ENCODE measurements around the gene LRCH1.

Gene LRCH1

GRCh38 chr13:46698910-46699460 is 146.0 kb downstream of the LRCH1 start:
- Mint-ChIP-seq H3K27ac (no peak overlapping the region), H3K4me3 (no peak overlapping the region), H3K9me3 (no peaks in the 10 kb centered on the region), H3K27me3 (no peaks in the 10 kb centered on the region), H3K4me1 (ENCODE audit: low read depth) (no peaks in the 10 kb centered on the region), H3K36me3 (ENCODE audit: low read depth) (peaks cover 87% of the 10 kb centered on the region)
- DNase-seq = no peak

GRCh38 chr13:46712524-46712923 is 159.6 kb downstream of the LRCH1 start:
- no peak for DNase-seq
- H3K27me3 Mint-ChIP-seq = no peaks in the 10 kb centered on the region
- H3K36me3 Mint-ChIP-seq (ENCODE audit: low read depth) = peaks cover 74% of the 10 kb centered on the region
- no peak overlapping the region for H3K27ac Mint-ChIP-seq
- H3K9me3 Mint-ChIP-seq = no peaks in the 10 kb centered on the region
- H3K4me3 Mint-ChIP-seq = no peak overlapping the region
- H3K4me1 Mint-ChIP-seq (ENCODE audit: low read depth) = no peaks in the 10 kb centered on the region

GRCh38 chr13:46715363-46715762 is 162.4 kb downstream of the LRCH1 start:
- Mint-ChIP-seq H3K9me3 (no peaks in the 10 kb centered on the region), H3K4me1 (ENCODE audit: low read depth) (no peaks in the 10 kb centered on the region), H3K27ac (no peak overlapping the region), H3K4me3 (no peak overlapping the region), H3K36me3 (ENCODE audit: low read depth) (peaks cover 49% of the 10 kb centered on the region), H3K27me3 (no peaks in the 10 kb centered on the region)
- DNase-seq = no peak

GRCh38 chr13:46716821-46717220 is 163.9 kb downstream of the LRCH1 start:
- peaks cover 35% of the 10 kb centered on the region for H3K36me3 Mint-ChIP-seq (ENCODE audit: low read depth)
- H3K27me3 Mint-ChIP-seq = no peaks in the 10 kb centered on the region
- H3K27ac Mint-ChIP-seq = no peak overlapping the region
- no peak for DNase-seq
- H3K9me3 Mint-ChIP-seq = no peaks in the 10 kb centered on the region
- no peak overlapping the region for H3K4me3 Mint-ChIP-seq
- H3K4me1 Mint-ChIP-seq (ENCODE audit: low read depth) = no peaks in the 10 kb centered on the region

GRCh38 chr13:46717275-46717674 is 164.3 kb downstream of the LRCH1 start:
- peaks cover 35% of the 10 kb centered on the region for H3K36me3 Mint-ChIP-seq (ENCODE audit: low read depth)
- DNase-seq = no peak
- H3K9me3 Mint-ChIP-seq = no peaks in the 10 kb centered on the region
- no peak overlapping the region for H3K4me3 Mint-ChIP-seq
- H3K4me1 Mint-ChIP-seq (ENCODE audit: low read depth) = no peaks in the 10 kb centered on the region
- H3K27me3 Mint-ChIP-seq = no peaks in the 10 kb centered on the region
- H3K27ac Mint-ChIP-seq = no peak overlapping the region

- H3K9me3 Mint-ChIP-seq = no peaks in the 10 kb centered on the region
- H3K4me1 Mint-ChIP-seq (ENCODE audit: low read depth) = no peaks in the 10 kb centered on the region
- H3K4me3 Mint-ChIP-seq = no peak overlapping the region
- no peak overlapping the region for H3K27ac Mint-ChIP-seq
- peaks cover 34% of the 10 kb centered on the region for H3K36me3 Mint-ChIP-seq (ENCODE audit: low read depth)
- no peak for DNase-seq
- no peaks in the 10 kb centered on the region for H3K27me3 Mint-ChIP-seq
These were observed 164.9 kb downstream of the LRCH1 start for GRCh38 chr13:46717856-46718255.

GRCh38 chr13:46720189-46720588 is 167.2 kb downstream of the LRCH1 start:
- H3K4me1 Mint-ChIP-seq (ENCODE audit: low read depth) = no peaks in the 10 kb centered on the region
- no peak overlapping the region for H3K27ac Mint-ChIP-seq
- H3K4me3 Mint-ChIP-seq = no peak overlapping the region
- no peaks in the 10 kb centered on the region for H3K27me3 Mint-ChIP-seq
- peaks cover 41% of the 10 kb centered on the region for H3K36me3 Mint-ChIP-seq (ENCODE audit: low read depth)
- H3K9me3 Mint-ChIP-seq = no peaks in the 10 kb centered on the region
- no peak for DNase-seq

- DNase-seq = peak; percentile 42
- H3K9me3 Mint-ChIP-seq = no peaks in the 10 kb centered on the region
- peaks cover 47% of the 10 kb centered on the region for H3K36me3 Mint-ChIP-seq (ENCODE audit: low read depth)
- no peak overlapping the region for H3K27ac Mint-ChIP-seq
- no peak overlapping the region for H3K4me3 Mint-ChIP-seq
- no peaks in the 10 kb centered on the region for H3K27me3 Mint-ChIP-seq
- peaks cover under 1% of the 10 kb centered on the region for H3K4me1 Mint-ChIP-seq (ENCODE audit: low read depth)
These were observed 168.1 kb downstream of the LRCH1 start for GRCh38 chr13:46721054-46721453.

GRCh38 chr13:46726347-46726746 is 173.4 kb downstream of the LRCH1 start:
- Mint-ChIP-seq H3K36me3 (ENCODE audit: low read depth) (peaks cover 86% of the 10 kb centered on the region), H3K9me3 (no peaks in the 10 kb centered on the region), H3K27me3 (no peaks in the 10 kb centered on the region), H3K27ac (no peak overlapping the region), H3K4me1 (ENCODE audit: low read depth) (peaks cover 4% of the 10 kb centered on the region), H3K4me3 (no peak overlapping the region)
- DNase-seq = no peak

GRCh38 chr13:46728777-46729176 is 175.8 kb downstream of the LRCH1 start:
- Mint-ChIP-seq H3K27me3 (no peaks in the 10 kb centered on the region), H3K9me3 (no peaks in the 10 kb centered on the region), H3K4me1 (ENCODE audit: low read depth) (peaks cover 4% of the 10 kb centered on the region), H3K4me3 (no peak overlapping the region), H3K36me3 (ENCODE audit: low read depth) (peaks cover 87% of the 10 kb centered on the region), H3K27ac (no peak overlapping the region)
- no peak for DNase-seq

GRCh38 chr13:46731535-46731934 is 178.6 kb downstream of the LRCH1 start:
- DNase-seq = no peak
- peaks cover 2% of the 10 kb centered on the region for H3K4me1 Mint-ChIP-seq (ENCODE audit: low read depth)
- no peak overlapping the region for H3K4me3 Mint-ChIP-seq
- no peak overlapping the region for H3K27ac Mint-ChIP-seq
- H3K27me3 Mint-ChIP-seq = no peaks in the 10 kb centered on the region
- no peaks in the 10 kb centered on the region for H3K9me3 Mint-ChIP-seq
- peaks cover 82% of the 10 kb centered on the region for H3K36me3 Mint-ChIP-seq (ENCODE audit: low read depth)

- H3K27ac Mint-ChIP-seq = no peak overlapping the region
- H3K36me3 Mint-ChIP-seq (ENCODE audit: low read depth) = peaks cover 70% of the 10 kb centered on the region
- H3K4me1 Mint-ChIP-seq (ENCODE audit: low read depth) = no peaks in the 10 kb centered on the region
- H3K27me3 Mint-ChIP-seq = no peaks in the 10 kb centered on the region
- DNase-seq = no peak
- no peak overlapping the region for H3K4me3 Mint-ChIP-seq
- no peaks in the 10 kb centered on the region for H3K9me3 Mint-ChIP-seq
These were observed 182.5 kb downstream of the LRCH1 start for GRCh38 chr13:46735425-46735824.

- peaks cover 69% of the 10 kb centered on the region for H3K36me3 Mint-ChIP-seq (ENCODE audit: low read depth)
- no peak overlapping the region for H3K4me3 Mint-ChIP-seq
- no peaks in the 10 kb centered on the region for H3K4me1 Mint-ChIP-seq (ENCODE audit: low read depth)
- DNase-seq = no peak
- no peaks in the 10 kb centered on the region for H3K27me3 Mint-ChIP-seq
- no peak overlapping the region for H3K27ac Mint-ChIP-seq
- no peaks in the 10 kb centered on the region for H3K9me3 Mint-ChIP-seq
These were observed 183.8 kb downstream of the LRCH1 start for GRCh38 chr13:46736541-46737310.

GRCh38 chr13:46738055-46738454 is 185.1 kb downstream of the LRCH1 start:
- H3K9me3 Mint-ChIP-seq = no peaks in the 10 kb centered on the region
- no peaks in the 10 kb centered on the region for H3K4me1 Mint-ChIP-seq (ENCODE audit: low read depth)

GRCh38 chr13:46738766-46739165 is 185.8 kb downstream of the LRCH1 start:
- H3K4me3 Mint-ChIP-seq = no peak overlapping the region
- H3K4me1 Mint-ChIP-seq (ENCODE audit: low read depth) = no peaks in the 10 kb centered on the region
- H3K27me3 Mint-ChIP-seq = no peaks in the 10 kb centered on the region
- H3K27ac Mint-ChIP-seq = no peak overlapping the region
- no peak for DNase-seq
- peaks cover 73% of the 10 kb centered on the region for H3K36me3 Mint-ChIP-seq (ENCODE audit: low read depth)
- no peaks in the 10 kb centered on the region for H3K9me3 Mint-ChIP-seq

More at GRCh38 chr13:46738055-46738454, 185.1 kb downstream of the LRCH1 start:
- no peaks in the 10 kb centered on the region for H3K27me3 Mint-ChIP-seq
- H3K27ac Mint-ChIP-seq = no peak overlapping the region
- H3K4me3 Mint-ChIP-seq = no peak overlapping the region
- no peak for DNase-seq
- H3K36me3 Mint-ChIP-seq (ENCODE audit: low read depth) = peaks cover 69% of the 10 kb centered on the region

Measured in activated T-cell treated with anti-CD3 and anti-CD28 coated beads, Interleukin-2, amount 50 U/mL, for 24 hours (primary cell).